DMS114 treated with DMSO at 0.1 percent for 48 hours (cell line): ENCODE results near the gene C8G.

Experiments
- DNase-seq: peaks from one replicate; lab custom pipeline; 2025; ENCODE audit not compliant: unreplicated experiment; lab: John Stamatoyannopoulos, UW

Gene C8G

GRCh38 chr9:136952876-136953770 lies 8.1 kb downstream of the C8G start:
- no peak for DNase-seq

DNA sequence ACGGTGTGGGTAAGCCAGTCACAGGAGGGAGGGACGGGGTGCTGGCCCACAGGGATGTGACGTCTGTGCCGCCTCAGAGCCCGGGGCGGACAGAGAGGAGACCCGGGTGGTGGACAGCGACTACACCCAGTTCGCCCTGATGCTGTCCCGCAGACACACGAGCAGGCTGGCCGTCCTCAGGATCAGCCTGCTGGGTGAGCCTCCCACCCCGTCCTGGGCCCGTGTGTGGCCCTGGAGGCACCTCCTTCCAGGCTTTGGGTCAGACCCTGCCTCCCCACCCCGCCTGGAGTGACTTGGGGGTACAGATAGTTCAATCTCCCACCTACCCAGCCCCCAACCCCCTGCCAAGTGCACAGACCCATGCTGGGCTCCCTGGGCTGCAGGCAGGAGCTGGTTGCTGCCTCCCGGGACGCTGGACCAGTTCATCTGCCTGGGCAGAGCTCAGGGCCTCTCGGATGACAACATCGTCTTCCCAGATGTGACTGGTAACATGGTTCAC lies 8.8 kb downstream of the C8G start:
- no peak for DNase-seq

GRCh38 chr9:136954270-136955083 lies 9.4 kb downstream of the C8G start:
- no peak for DNase-seq

DNA sequence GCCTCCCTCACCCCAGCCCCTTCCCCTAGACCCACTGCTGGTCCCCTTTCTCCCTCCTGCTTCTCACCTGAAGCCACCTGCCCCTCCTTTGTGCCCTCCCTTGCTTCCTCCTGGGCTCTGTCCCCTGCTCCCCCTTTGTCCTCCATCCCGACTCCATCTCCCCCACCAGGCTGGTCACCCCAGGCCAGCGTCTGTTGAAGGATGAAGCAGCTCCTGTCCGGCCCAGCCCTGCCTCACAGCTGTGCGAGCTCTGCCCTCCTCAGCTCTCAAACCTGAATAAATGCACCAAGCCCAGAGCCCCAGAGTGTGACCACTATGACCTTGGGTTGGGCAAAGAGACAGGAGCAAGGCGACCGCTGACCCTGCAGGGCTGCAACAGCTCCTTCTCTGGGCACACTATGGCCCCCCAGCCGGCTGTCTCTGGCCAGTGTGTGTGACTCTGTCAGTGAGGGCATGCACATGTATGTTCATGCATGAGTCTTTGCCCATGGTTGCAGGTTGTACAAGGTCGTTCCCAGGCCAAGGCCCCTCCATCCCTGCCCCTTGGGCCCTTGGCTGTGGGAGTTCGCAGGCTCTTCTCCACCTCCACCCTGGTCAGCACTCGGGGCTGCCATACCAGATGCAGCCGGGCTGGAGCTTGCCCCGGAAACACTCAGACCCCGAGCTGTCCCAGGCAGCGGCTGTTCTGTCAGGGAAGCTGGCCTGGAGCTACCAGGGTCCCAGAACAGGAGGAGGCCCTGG lies 10.3 kb downstream of the C8G start:
- no peak for DNase-seq

DNA sequence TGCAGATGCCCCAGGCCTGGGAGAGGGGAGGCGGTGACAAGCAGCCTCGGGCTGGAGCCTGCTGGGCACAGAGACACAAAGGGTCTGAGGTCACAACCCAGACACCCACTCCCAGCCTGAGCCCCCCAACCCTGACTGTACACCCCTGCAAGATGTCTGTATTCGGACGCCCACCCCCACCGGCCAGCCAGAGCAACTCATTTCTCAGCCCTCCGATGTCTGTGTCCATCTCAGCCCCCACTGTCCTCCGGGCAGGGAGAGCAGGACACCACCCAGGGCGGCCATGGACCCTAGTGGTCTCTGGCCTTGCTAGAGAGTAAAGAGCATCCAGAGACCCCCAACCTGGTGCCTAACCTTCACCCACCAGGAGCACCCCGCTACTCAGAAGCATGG lies 10.9 kb downstream of the C8G start:
- DNase-seq: no peak

DNA sequence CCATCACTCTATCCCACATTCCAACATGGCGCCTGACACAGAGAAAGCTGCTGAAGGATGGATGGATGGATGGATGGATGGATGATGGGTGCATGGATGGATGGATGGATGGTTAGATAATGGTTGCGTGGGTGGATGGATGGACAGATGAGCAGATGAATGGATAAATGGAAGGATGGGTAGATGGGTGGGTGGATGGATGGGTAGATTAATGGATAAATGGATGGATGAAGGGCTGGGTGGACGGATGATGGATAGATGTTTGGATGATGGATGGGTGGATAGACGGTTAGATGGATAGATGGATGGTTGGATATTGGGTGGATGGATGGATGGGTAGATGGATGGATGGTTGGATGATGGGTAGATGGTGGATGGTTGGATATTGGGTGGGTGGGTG lies 11.6 kb downstream of the C8G start:
- DNase-seq: no peak

- DNase-seq: no peak
Observed at GRCh38 chr9:136957461-136957860, 12.4 kb downstream of the C8G start.

- no peak for DNase-seq
Observed at GRCh38 chr9:136957901-136958300, 12.9 kb downstream of the C8G start.

GRCh38 chr9:136958473-136958872 lies 13.4 kb downstream of the C8G start:
- no peak for DNase-seq

GRCh38 chr9:136958898-136959850 lies 14.1 kb downstream of the C8G start:
- DNase-seq: no peak

DNA sequence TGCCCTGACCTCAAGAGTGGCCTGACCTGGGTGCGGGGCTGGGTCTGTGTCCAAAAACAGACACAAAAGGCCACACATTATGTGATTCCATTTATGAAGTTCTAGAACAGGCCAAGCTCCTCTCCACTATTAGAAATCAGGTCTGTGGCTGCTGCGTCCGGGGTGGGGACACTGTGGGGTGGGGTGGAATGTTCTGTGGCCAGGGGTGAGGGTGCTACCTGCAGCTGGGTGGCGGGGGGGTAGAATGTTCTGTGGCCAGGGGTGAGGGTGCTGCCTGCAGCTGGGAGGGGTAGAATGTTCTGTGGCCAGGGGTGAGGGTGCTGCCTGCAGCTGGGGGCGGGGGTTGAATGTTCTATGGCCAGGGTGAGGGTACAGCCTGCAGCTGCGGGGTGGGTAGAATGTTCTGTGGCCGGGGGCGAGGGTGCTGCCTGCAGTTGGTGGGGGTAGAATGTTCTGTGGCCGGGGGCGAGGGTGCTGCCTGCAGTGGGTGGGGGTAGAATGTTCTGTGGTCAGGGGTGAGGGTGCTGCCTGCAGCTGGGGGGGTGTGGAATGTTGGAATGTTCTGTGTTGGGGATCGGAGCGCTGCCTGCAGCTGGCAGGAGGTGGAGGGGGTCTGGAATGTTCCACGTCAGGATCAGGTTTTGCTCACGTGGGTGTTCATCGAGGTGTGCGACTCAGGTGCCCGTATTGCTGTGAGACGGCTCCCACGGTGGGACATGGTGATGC lies 15.3 kb downstream of the C8G start:
- DNase-seq: no peak

DNA sequence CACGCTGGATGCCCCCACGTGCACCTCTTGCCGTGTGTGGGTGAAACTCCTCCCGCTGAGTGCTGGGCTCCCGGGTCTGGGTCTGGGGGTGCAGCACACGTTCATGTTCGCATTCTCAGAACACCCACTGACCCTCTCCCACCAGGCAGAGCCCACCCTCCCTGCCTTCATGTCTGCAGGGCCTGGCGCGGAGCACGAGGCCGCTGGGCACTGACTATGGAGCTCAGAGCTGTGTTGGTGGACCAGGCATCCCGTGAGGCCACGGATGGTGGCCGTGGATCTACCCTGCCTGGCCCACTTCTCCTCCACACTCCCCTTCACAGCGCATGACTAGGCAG lies 15.9 kb downstream of the C8G start:
- DNase-seq: no peak

DNA sequence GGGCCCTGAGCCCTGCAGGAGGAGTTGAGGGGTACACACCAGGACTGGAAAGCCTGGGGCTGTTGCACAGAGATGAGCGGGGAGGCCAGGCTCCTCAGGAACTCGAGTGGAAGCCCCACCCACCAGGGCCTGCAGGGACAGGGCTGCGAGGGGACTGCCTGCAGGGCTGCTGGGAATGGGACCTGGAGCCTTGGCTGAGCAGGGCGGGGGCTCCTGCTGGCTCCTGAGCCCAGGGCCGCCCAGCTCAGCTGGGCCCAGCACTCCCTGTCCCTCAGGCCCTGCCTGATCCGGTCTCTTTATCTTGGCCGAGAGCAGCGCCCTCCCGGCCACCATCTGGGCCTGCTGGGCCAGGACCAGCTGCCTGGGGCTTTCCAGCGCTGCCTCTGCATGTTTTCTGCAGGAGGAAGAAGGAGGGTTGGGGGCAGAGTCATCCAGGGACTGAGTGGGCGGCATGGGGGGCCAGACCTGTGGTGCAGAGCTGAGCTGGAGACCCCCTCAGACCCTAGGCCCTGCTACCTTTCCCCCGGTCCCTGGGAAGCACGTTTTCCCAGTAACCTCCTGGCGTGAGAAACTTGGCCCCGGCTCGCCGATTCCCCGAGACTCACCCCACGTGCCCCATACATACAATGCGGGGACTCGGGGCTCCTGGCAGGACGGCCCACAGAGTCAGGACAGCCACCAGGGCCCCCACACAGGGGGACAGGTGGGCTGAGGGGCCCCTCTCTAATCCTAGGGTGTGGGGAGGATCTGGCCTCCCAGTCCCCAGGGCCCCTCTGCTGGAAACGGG lies 16.4 kb downstream of the C8G start:
- DNase-seq: no peak

DNA sequence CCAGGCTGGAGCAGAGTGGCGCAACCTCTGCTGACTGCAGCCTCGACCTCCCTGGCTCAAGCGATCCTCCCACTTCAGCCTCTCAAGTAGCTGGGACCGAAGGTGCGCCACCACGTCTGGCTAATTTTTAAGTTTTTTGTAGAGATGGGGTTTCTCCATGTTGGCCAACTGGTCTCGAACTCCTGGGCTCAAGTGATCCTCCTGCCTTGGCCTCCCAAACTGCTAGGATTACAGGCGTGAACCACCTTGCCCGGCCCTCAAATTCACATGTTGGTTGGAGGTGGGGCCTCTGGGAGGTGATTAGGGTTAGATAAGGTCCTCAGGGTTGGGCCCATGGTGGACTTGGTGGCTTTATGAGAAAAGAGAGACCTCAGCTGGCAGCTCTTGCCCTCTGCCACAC lies 17.1 kb downstream of the C8G start:
- DNase-seq: no peak

DNA sequence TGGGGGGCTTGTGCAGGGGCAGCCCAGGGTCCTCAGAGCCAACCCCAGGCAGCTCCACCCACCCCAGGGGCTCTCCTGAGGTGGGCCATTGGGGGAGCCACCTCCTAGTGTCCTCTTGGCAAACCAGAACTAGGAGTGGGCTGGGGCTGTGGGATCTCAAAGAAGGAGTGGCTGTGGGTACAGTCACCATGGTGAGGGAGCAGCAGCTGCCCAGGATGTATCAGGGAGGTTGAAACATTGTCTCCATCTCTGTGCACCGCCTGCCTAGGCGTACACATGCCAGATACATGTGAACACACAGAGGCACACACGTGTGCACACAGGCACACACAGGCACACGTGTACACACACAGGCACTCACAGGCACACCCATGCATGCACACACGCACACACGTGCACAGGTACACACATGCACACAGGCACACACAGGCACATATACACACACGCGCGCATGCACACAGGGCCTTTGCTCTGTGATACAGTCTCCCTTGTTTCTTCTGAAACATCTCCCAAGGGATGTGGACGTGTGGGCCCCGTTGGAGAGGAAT lies 17.7 kb downstream of the C8G start:
- no peak for DNase-seq

GRCh38 chr9:136963341-136963740 lies 18.3 kb downstream of the C8G start:
- DNase-seq: no peak

DNA sequence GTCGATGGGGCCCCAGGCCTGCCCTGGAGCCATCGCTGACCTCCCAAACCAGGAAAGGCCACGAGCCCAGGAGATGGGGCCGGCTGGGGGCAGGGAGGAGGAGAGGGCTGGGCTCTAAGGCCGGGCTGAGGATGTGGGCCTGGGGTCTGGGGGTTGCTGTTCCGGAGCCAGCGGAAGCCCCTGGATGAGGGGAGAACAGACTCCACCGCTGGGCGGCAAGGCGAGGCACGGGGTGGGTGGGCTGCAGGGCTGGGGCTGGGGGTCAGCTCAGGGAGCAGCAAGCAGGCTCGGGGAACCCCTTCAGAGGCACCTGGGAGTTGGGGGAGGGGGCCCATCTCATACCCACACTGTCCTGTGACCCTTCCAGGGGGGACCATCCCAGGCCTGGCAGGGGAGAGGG lies 18.7 kb downstream of the C8G start:
- no peak for DNase-seq

DNA sequence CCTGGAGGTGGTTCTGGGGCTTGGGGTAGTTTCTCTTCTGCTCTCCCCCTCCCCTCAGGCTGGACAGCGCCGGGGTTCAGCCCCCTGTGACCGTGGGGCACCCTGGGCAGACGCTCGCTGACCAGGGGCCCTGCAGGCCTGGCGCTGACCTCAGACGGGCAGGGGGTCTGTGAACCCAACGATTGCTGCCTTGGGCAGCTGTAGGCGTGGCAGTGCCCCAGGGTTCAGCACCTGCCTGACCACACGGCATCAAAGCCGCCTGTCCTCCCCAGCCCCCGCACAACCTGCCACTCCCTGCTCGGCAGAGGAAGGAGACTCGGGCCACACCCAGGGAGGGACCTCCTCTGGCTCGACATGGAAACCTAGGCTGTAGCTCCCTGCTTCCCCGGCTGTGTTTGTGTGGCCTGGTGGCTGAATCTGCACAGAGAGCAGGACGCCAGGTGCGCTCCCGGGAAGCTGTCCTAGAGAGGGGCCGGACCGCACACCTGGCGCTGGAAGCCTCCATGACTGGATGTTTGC lies 19.2 kb downstream of the C8G start:
- DNase-seq: no peak
